HG03378 (cell line): ENCODE measurements around the gene CBR1.

Experiments
- ATAC-seq: cut with Tn5 transposase; IDR thresholded peaks from one replicate; pipeline ENCODE4 v1.9.1; 2021; ENCODE audit warnings: mild to moderate bottlenecking, moderate library complexity; ENCODE audit not compliant: unreplicated experiment

CBR1 gene

GRCh38 chr21:36111238-36111637 lies 41.4 kb downstream of the CBR1 start:
- ATAC-seq: no peak

- ATAC-seq: no peak
Observed at GRCh38 chr21:36113647-36114428, 44.0 kb downstream of the CBR1 start.

- ATAC-seq: no peak
Observed at GRCh38 chr21:36115138-36115730, 45.4 kb downstream of the CBR1 start.

GRCh38 chr21:36117286-36117741 lies 47.5 kb downstream of the CBR1 start:
- ATAC-seq: no peak

GRCh38 chr21:36120304-36120888 lies 50.6 kb downstream of the CBR1 start:
- ATAC-seq: no peak
